NCI-H510A treated with DMSO at 0.1 percent for 48 hours (cell line): ENCODE data around the gene AMPD3.

Experiments used
- DNase-seq: peaks from one replicate; lab custom pipeline; 2025; lab: John Stamatoyannopoulos, UW

The AMPD3 gene

GRCh38 chr11:10488934-10489691 is 34.0 kb downstream of the AMPD3 start:
- no peak for DNase-seq

DNA sequence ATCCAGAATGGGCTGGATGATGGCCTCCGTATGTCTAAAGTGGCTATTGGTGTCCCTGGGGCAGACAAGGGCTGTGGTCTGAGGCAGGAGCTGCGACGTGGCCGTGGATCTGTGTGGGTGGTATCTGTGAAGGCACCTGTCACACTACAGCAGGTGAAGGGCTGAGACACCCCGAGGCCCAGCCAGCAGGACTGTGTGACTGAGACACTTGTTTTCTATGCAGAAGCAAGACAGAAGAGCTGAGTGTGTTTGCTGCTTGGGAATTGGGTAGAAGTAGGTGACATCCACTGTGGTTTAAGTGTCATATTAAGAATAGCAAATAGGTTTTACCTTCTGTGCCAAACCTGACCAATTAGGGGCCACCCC is 35.0 kb downstream of the AMPD3 start:
- no peak for DNase-seq

- DNase-seq = no peak
These were observed 35.6 kb downstream of the AMPD3 start for GRCh38 chr11:10490398-10491241.

GRCh38 chr11:10492084-10492483 is 37.0 kb downstream of the AMPD3 start:
- no peak for DNase-seq

- no peak for DNase-seq
These were observed 38.1 kb downstream of the AMPD3 start for GRCh38 chr11:10493041-10493663.

GRCh38 chr11:10494636-10495463 is 39.8 kb downstream of the AMPD3 start:
- no peak for DNase-seq

DNA sequence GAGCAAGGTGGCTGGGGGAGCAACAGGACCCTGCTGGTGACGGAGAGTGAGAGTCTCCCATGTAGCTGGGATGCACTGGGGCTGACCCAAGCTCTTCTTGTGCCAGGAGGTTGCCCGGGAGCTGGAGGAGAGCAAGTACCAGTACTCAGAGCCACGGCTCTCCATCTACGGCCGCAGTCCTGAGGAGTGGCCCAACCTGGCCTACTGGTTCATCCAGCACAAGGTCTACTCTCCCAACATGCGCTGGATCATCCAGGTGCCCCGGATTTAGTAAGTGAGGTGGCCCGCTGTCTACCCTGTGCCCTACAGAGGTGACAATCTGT is 40.4 kb downstream of the AMPD3 start:
- no peak for DNase-seq

GRCh38 chr11:10496296-10496936 is 41.4 kb downstream of the AMPD3 start:
- DNase-seq = no peak

DNA sequence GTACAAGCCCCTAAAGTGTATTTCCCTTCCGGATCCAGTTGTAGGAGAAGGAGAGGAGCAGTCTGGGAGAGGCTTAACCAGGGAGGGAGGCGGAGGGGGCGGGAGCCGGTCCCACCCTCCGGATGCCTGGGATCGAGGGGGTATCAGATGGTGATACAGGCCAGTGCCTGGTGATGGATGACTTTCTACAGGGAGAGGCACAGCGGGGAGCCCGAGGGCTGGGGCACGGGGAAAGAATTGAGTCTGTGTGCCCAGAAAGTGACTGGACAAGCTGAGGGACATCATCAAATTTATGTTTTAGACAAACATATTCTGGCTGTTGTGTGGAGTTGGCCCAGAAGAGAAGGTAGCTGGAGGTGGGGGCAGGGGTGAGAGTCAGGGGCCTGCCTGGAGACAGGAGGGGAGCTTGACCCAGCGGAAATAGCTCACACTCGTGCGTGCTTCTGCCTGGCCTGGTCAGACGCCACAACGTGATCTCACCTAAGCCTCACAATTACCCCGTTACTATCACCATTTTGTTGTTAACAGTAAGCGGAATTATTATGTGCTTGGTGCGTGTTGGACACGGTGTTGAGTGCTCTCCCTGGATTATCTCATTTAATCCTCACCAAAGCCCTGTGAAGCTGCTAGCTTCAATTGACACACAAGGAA is 42.4 kb downstream of the AMPD3 start:
- no peak for DNase-seq

GRCh38 chr11:10498022-10498400 is 42.9 kb downstream of the AMPD3 start:
- no peak for DNase-seq

- DNase-seq = no peak
These were observed 43.6 kb downstream of the AMPD3 start for GRCh38 chr11:10498426-10499250.

DNA sequence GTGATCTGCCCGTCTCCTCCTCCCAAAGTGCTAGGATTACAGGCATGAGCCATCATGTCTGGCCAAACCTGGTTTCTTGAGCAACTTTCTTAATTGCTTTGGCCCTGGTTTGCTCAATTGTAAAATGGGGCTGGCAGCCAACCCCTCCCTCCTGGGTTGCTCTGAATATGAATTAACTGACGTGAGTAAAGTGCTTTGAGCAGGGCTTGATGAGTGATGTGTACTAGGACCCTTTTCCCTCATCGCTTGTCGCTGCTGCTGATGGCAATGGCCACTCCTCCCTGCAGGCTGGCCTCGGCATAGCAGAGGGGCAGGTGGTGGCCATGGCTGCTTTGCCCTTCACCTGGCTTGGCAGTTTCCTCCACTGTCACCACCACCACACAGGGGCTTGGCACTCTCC is 44.4 kb downstream of the AMPD3 start:
- DNase-seq = no peak

DNA sequence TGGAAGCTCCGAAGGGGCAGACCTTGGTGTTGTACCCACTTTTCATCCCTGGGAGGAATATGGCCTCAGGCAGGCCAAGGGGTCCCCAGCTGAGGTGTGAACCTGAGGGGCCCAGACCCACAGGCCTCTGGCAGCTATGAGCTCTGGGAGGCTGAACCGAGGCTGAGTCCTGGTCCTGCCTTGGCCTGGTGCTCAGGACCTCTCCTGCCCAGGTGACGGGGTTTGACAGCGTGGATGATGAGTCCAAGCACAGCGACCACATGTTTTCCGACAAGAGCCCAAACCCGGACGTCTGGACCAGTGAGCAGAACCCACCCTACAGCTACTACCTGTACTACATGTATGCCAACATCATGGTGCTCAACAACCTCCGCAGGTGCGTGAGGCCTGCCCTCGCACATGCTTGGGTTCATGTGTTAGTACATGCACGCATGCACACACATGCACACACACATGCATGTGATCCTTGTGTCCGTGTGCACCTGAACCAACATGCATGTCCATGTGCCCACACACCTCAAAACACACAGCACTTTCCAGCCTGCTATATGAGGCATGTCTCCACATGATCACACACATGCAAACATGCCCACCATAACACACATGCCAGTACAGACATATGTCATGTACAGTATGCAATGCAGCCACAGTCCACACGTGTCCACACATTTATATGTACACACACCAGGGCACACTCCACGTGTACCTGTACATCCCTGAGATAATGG is 45.0 kb downstream of the AMPD3 start:
- DNase-seq = no peak

- no peak for DNase-seq
These were observed 46.0 kb downstream of the AMPD3 start for GRCh38 chr11:10500757-10501684.

DNA sequence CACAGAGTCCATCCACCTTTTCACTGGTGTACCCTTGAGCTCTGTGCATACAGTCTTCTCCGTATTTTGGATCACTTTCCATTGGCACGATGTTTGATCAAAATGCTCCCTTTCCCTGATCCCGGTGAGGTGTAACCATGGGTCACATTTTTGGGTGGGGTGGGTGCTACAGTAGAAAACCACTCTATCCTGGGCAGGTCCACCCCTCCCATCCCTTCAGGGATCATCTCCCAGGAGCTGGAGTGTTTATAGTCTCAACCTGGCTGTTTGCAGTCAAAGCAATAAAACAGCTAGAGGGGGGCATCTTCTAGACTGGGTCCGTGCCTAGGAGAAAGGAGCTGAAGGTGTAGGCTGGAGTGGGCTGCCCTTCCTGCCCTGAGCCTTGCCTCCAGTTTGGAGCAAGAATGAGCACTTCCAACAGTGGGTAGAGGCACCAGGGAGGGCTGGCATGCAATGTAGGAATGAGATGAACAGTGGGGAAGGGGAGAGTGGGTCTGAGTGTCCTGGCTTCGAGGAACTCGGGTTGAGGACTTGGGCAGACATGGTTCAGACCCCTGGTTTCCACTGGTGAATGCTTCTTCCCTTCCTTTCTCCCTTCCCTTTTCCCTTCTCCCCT is 47.1 kb downstream of the AMPD3 start:
- DNase-seq = no peak

- DNase-seq = no peak
These were observed 47.7 kb downstream of the AMPD3 start for GRCh38 chr11:10502770-10503169.

DNA sequence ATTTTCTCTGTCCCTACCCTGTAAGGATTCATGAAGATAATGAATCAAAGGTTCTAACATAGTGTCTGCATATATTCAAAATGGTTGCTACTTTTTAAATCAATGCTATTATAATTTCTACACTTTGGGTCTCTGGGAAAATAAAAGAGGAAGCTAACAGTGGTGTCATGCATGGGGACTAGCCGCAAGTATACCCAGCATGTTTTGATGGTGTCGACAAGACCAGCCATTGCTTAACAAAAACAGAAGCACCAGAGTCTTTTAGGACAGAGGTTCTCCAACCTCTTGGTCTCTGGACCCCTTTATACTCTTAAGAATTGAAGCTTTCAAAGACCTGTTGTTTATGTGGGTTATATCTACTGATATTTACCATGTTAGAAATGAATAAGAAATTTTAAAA is 48.2 kb downstream of the AMPD3 start:
- no peak for DNase-seq
